ENCODE data around the gene PIP4K2A.

Gene PIP4K2A

GRCh38 chr10:22704942-22705341, 9.4 kb downstream of the PIP4K2A start:
- no peak for TF ChIP-seq CTCF (IDR thresholded peaks at IDR 0.05; ENCODE audit: low read depth, low read length, missing control alignments)
- DNase-seq (ENCODE audit: extremely low read depth, low read depth), result no peak
- H3K4me3 ChIP-seq (replicated peaks; ENCODE audit: low read depth, low read length), result no peak overlapping the region

- H3K4me3 ChIP-seq (replicated peaks; ENCODE audit: low read depth, low read length), result no peak overlapping the region
- DNase-seq (ENCODE audit: extremely low read depth, low read depth), result no peak
- TF ChIP-seq CTCF (IDR thresholded peaks at IDR 0.05; ENCODE audit: low read depth, low read length, missing control alignments), result no peak
These were observed 9.9 kb downstream of the PIP4K2A start for GRCh38 chr10:22704471-22704911.

GRCh38 chr10:22702348-22702747, 12.0 kb downstream of the PIP4K2A start:
- TF ChIP-seq CTCF (IDR thresholded peaks at IDR 0.05; ENCODE audit: low read depth, low read length, missing control alignments), result no peak
- no peak for DNase-seq (ENCODE audit: extremely low read depth, low read depth)
- H3K4me3 ChIP-seq (replicated peaks; ENCODE audit: low read depth, low read length), result no peak overlapping the region

GRCh38 chr10:22701132-22701826, 13.1 kb downstream of the PIP4K2A start:
- TF ChIP-seq CTCF (IDR thresholded peaks at IDR 0.05; ENCODE audit: low read depth, low read length, missing control alignments), result no peak
- no peak overlapping the region for H3K4me3 ChIP-seq (replicated peaks; ENCODE audit: low read depth, low read length)
- no peak for DNase-seq (ENCODE audit: extremely low read depth, low read depth)

- no peak for DNase-seq (ENCODE audit: extremely low read depth, low read depth)
- H3K4me3 ChIP-seq (replicated peaks; ENCODE audit: low read depth, low read length), result no peak overlapping the region
- no peak for TF ChIP-seq CTCF (IDR thresholded peaks at IDR 0.05; ENCODE audit: low read depth, low read length, missing control alignments)
These were observed 13.9 kb downstream of the PIP4K2A start for GRCh38 chr10:22700489-22700888.

GRCh38 chr10:22699976-22700375, 14.4 kb downstream of the PIP4K2A start:
- no peak for TF ChIP-seq CTCF (IDR thresholded peaks at IDR 0.05; ENCODE audit: low read depth, low read length, missing control alignments)
- no peak for DNase-seq (ENCODE audit: extremely low read depth, low read depth)
- no peak overlapping the region for H3K4me3 ChIP-seq (replicated peaks; ENCODE audit: low read depth, low read length)

All from HFF-Myc (cell line).